ENCODE measurements around the gene MLIP.

DNA sequence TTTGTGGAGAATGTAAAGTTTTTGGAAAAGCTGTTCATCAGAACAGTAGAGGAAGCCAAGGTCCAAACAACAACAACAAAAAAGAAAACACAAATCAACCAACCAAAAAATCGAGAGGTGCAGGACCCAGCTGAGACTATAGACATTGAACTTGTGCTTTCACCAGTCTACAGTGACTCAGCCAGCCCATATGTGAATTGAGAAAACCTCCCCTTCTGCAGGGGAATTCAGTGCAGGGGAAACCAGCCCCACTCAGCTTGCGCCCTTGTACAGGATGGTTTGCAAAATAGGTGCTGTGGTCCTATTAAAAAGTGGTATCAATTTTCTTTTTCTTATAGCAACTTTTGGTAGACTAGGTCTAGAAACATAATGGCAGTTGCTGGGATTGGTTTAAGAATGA, 21.3 kb downstream of the MLIP start:
- TF ChIP-seq, protein P1, sequence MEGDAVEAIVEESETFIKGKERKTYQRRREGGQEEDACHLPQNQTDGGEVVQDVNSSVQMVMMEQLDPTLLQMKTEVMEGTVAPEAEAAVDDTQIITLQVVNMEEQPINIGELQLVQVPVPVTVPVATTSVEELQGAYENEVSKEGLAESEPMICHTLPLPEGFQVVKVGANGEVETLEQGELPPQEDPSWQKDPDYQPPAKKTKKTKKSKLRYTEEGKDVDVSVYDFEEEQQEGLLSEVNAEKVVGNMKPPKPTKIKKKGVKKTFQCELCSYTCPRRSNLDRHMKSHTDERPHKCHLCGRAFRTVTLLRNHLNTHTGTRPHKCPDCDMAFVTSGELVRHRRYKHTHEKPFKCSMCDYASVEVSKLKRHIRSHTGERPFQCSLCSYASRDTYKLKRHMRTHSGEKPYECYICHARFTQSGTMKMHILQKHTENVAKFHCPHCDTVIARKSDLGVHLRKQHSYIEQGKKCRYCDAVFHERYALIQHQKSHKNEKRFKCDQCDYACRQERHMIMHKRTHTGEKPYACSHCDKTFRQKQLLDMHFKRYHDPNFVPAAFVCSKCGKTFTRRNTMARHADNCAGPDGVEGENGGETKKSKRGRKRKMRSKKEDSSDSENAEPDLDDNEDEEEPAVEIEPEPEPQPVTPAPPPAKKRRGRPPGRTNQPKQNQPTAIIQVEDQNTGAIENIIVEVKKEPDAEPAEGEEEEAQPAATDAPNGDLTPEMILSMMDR (IDR thresholded peaks at IDR 0.05) = no peak
- TF ChIP-seq POLR2A (IDR thresholded peaks at IDR 0.05) (no peak), EP300 (IDR thresholded peaks at IDR 0.05) (no peak)
